Measurements from ENCODE around the gene SYF2.

Gene SYF2

DNA sequence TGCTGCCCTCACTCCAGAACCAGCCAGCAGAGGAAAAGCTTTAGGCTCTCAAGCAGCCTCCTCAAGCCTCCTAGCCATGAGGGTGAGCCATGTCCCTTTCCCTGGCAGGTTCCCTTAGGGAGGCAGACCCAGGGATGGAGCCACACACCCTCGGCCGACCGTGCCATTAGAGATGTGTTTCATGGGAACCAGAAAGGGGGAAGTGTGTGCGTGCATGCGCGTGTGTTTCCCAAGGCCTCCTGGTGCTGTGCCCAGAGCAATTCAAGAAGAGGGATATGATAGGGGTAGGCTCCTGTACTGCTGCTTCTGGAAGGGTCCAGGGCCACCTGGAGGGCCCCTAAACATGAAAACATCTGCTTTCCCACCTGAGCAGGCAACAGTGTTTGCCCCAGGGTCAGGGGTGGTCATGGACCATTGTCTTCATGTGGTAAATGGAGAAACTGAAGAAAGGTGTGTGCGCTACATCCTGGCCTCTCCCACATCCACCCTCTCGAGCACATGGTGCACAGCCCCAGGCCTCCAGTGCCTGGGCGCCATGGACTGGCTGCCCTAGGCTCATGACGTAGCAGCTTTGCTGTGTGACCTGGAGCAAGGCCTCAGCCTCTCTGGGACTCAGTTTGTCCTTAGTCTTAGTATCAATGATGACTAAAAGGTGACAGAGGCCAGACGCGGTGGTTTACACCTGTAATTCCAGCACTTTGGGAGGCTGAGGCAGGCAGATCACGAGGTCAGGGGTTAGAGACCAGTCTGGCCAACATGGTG is 48.1 kb downstream of the SYF2 start:
- DNase-seq (ENCODE audit: low read depth in 2 of 2): no peak

DNA sequence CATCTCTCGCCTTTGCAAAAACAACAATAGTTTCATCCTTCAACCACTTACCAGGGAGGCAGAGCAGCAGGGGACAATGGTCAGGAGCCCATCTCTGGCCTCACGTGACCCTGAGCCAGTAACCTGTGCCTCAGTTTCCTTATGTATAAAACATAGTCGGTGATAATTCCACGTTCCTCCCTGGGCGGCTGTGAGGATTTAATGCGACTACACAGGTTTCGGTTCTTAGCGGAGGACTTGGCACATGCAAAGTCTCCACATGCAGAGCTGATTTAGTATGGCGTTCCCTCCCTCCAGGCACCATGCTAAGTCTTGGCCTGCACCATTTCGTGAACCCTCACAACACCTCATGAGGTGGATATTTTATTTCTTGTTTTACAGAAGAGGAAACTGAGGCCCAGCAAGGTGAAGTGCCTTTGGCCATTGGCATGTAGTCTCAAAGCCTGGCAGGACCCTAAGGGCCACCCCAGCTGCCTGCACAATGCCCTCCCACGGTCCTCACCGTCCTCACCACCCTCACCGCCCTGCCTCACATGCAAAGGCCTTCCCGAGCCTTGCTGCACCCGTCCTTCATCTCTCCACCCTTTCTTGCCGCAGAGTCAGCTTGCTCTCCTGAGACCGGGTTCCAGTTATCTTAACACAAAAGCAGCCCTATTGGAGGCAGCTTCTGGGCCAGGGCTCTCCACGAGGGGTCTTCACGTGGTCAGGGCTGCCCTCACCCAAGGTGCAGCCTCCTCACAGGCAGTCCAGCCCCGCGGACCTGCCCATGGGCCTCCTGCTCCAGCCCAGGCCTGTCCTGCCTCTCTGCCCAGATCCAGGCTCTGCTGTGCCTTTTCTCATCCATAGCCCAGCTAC is 48.9 kb downstream of the SYF2 start:
- no peak for DNase-seq (ENCODE audit: low read depth in 2 of 2)

DNA sequence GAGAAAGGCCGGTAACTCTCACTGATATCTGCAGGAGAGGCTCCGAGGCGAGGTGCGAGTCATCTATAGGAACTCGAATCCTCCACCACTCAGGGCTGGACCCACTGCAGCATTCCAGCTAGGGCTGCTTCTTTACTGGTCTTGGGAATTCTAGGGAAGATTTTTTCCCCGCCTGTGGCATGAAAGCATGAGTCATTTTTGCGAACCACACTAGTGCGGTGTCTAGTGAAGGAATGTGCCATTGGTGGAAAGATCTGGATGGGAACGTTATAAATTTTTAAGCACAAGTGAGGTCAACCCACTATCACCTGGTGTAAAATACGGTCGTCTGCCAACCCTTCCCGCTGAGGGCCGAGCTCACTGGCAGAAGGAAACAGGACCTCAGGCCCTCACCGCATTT is 49.7 kb downstream of the SYF2 start:
- no peak for DNase-seq (ENCODE audit: low read depth in 2 of 2)

DNA sequence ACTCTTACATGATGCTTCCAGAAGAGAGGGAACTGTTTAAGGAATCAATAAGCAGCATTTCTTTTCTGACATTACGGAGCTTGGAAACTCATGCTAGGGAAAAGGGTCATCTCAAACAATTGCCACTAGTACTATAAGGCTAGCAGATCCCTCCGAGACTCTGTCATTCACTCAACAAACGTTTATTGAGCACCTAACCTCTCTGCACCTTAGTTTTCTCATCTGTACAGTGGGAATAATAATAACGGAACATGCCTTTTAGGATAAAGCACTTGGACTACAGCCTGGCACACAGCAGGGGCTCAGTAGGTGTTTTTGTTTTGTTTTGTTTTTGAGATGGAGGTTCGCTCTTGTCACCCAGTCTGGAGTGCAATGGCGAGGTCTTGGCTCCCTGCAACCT is 51.3 kb downstream of the SYF2 start:
- DNase-seq (ENCODE audit: low read depth in 2 of 2): no peak

DNA sequence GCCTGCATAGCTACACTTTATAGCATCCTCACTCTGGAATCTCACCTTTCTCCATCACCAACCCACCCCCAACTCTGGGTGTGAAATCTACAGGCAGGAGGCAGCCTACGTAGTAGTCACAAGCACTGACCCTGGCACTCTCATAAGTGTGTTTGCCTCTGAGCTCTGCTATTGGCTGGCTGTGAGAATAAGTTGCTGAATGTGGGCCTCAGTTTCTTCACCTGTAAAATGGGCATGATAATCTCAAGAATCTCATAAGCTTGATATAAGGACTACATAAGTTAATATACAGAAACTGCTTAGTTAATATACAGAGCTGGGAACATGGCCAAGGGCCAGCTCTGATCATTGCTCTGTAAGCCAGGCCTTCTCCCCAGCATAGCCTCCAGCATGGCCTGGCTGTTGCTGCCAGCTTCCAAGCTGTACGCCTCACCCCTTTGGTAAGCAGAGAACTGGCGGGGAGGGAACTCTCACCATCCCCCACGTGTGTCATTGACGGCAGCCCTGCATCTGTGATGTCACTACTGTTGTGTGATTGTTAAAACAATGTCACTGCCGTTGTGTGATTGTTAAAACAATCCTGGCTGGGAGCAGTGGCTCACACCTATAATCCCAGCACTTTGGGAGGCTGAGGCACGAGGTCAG is 53.3 kb downstream of the SYF2 start:
- no peak for DNase-seq (ENCODE audit: low read depth in 2 of 2)

DNA sequence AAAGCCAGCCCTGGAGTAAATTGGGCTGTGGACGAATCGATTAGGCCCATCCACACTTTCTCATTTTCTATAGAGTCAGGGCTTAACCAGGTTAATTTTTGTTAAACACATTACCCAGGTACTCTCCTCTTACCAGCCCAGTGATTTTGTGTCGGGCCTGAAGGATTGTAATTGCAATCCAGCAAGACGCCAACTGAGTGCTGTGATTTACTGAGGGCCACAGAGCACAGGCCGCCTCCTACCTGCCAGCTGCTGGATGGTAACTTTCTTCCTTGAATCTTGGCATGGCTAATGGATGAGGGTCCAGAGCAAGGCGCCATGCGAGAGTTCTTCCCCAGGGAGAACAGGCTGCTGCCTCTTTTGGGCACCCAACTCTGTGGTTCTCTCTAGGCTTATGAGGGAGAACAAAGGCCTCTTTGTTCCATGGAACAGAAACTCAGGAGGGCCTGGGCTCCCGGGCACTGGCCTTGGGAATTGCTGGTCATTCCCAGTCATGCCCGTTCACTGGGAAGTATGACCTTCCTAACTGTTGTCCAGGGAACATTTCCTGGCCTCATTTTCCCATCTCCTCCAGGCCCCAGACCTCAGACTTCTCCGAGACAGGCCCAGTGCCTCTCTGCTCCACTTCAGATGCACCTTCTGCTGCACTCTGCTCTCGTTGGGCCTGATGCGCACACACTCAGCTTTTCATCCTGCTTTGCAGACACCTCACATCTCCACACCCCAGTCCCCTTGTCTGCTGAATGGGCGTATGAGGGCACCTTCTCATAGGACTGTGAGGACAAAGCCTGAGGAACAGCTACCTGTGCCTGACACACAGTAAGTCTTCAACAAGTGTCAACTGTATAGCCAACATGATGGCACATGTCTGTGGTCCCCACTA is 57.3 kb downstream of the SYF2 start:
- no peak for DNase-seq (ENCODE audit: low read depth in 2 of 2)

DNA sequence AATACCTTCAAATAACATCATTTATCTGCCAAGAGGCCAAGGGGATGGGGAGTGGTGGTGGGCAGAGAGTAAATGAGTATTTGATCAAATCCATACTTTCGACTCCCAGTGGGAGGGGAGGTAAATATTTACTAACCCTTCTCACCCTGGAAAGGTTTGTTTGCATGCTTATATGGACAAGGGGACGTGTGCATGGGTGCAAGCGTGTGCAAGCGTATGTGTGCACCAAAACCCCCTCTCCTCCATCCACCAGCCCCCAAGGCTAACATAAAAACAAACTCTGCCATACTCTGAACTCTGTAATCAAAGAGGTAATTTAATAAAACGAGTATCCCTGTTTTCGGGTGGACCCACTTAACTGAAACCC is 58.0 kb downstream of the SYF2 start:
- DNase-seq (ENCODE audit: low read depth in 2 of 2): no peak

DNA sequence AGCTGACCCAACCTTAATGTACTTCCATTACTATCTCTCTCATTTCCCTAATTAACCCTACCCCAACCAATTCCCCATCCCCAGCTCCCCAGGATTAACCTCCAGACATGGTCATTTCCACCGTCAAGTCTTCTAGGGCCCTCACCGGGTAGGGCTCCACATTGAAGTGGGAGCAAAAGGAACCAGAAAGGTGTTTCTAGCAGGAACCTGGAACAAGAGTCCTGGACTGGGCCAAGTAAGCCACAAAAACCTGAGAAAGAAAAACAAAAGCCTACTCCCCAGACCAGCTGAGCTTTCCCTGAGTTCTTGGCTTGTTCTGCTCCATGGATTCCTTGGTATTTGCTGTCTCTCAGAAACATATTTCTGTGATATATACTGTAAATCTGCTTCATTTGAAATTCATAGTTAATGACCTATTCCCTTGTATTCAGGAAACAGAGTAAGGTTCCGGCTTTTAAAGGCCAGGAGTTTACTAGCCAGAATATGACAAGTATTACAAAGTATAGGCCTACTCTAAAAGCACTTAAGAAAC is 58.4 kb downstream of the SYF2 start:
- no peak for DNase-seq (ENCODE audit: low read depth in 2 of 2)

Measured in stimulated activated CD4-positive, alpha-beta T cell treated with anti-CD3 and anti-CD28 coated beads, Interleukin-1b, Interleukin-23, amount 100 ng/mL, for 4 hours (primary cell).